ENCODE data around the gene PREP. TPM values are rescaled to one million over a fixed set of nuclear protein-coding genes. Genes with fewer than 3 reads are reported as not detected.

Gene PREP
- polyA plus RNA-seq, 12 donors, result 29.9 to 47.7 (median 40.5) TPM; not detected in 1

DNA sequence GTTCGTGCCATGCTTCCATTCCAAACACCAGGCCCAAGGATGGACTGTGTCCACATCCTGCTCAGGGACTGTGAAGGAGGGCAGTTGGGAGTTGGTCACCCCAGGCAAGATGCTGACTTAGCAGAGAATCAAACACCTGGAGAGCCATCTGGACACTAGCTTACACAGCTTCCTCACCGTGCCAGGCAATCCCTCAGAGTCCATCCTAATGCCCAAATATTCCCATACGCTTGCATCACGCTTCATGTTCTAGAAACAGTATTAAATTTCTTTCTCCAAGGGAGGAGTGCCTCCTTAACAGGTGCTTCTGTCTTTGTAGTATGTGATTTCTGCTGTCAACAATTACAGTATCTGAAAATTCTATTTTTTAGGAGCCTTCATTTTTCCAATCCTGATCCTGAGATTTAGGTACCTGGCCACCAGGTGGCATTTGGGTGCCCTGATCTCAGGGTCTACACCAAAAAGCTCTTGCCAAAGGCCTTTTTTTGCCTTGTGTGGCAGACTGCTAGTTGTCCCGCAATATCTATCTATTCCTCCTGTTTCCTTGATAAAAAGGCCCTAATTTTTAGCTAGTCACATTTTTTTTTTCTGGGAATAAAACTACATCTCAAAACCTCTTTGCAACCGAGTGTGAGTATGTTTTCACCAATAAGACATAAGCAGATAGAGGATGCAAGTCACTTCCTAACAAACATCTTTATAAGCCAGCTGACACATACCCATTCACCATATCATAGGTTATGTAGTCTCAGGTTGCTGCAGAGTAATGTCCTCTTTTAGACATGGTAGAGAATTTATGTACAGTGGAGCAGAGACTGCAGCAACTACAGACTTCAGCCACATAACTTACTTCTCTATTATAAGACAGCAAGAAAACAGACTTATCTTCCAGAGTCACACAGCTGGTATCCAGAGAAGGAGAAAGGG lies 85.0 kb downstream of the PREP start:
- DNase-seq, result no peak

DNA sequence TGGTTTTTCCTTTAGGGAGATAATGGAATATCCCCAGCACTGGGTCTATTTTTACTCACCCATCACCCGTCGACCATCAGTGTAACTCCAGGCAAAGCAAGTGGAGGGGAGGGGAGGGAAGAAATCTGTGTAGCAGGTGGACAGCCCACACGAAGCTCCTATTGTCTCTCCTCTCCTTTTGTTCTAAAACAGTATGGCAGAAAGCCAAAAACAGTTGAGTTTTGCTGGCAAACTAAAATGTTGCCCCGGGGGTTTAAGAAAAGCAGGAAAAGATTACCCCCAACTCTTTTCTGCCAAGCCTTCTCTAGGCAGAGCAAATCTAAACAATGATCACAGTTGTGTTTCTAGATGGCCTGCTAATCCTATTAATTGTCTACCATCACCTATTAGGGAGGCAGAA lies 89.7 kb downstream of the PREP start:
- DNase-seq, result no peak

DNA sequence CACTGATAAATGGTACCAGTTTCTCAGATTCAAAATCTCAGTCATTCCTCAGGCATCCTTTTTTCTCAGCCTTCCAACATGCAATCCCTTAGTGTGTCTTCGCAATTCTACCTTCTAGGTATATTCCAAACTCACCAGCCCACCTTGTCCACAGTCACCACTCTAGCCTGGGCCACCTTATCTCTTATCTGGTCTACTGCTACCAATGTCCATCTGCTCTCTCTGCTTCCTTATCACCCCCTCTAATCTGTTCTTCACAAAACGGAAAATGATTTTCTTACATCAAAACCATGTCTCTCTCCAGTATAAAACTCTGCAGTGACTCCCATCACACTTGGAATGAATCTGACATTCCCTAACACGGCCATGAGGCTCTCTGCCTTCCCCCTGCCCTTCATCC lies 91.9 kb downstream of the PREP start:
- DNase-seq, result no peak

DNA sequence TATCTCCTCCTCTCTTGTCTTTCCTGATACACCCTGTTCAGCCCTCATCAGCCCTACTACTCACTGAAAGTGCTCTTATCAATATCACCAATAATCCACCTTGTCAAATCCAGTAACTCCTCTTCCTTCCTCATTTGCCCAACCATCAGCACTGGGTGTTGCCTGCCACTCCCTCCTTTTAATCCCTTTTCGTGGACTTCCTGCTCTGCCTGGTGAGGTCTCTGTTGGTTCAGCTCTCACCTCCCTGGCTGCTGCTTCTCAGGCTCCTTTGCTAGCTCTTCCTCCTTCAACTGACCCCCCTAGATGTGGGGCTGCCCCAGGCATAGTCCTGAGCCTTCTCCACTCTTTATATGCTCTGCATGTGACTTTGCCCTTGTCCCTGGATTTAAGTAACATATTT lies 92.5 kb downstream of the PREP start:
- DNase-seq, result no peak

DNA sequence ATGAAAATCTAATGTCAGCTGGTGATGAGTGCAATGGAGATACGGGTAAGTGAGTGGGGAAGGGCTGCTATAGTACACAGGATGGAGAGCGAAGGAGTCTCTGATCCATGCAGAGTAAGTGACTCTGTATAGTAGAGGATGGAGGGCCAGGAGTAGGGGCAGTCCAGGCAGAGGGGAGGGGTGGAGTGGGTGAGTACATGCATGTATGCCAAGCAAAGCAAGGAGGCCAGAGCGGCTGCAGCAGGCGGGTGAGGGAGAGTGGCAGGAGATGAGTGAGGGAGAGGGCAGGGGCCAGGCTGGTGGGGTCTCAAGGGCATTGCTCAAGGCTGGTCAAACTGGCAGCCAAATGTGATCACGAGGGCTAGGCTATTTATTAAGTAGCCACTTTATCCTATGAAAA lies 94.0 kb downstream of the PREP start:
- no peak for DNase-seq

DNA sequence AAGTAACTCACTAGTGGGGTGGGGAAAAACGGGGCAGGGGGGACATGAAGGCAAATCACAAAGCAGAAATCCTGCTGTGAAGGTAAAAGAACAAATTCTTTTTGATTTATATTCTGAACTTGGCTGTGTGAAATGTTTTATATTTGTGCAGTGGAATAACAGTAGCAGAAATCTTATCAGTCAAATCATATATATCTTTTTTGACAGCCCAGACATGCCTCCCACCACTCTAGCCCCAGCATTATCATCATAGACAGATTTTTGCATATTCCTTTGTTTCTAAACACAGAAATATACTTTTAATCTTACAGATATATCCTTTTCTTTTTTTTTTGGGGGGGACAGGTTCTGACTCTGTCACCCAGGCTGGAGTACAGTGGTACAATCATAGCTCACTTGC lies 97.4 kb downstream of the PREP start:
- no peak for DNase-seq

DNA sequence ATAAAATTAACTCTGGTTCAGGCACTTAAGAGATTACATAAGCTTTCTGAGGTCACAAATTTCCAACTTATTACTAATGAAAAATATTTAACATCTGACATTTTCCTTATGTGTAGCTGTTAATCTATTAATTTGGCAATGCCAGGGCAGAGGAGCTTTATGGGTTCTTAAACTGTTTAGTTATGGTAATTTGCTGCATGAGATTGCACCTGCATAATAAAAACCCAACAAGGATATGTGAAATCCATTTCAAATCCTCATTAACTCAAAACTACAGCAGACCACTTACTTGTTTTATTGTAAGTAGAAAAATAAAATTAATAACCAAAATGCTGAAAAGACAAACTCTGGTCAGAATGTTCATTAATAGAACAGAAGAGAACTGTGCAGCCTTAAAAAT lies 98.1 kb downstream of the PREP start:
- no peak for DNase-seq

DNA sequence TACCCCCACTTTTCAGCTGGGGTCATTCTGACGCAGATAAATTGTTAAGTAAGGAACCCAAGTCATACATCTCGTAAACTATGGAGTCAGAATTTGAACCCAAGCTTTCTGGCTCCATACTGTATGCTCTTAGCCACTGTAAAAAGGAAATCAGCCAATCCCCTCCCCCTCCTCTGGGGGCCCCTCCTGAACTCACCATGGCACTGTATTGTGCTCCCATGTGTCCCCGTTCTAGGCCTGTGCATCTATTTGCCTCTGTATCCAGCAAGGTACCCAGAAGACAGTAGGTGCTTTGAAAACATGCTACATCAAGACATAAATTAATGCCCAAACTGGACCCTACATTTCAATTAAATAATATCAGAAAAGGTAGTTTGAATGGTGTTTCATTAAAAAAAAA lies 98.5 kb downstream of the PREP start:
- no peak for DNase-seq

DNA sequence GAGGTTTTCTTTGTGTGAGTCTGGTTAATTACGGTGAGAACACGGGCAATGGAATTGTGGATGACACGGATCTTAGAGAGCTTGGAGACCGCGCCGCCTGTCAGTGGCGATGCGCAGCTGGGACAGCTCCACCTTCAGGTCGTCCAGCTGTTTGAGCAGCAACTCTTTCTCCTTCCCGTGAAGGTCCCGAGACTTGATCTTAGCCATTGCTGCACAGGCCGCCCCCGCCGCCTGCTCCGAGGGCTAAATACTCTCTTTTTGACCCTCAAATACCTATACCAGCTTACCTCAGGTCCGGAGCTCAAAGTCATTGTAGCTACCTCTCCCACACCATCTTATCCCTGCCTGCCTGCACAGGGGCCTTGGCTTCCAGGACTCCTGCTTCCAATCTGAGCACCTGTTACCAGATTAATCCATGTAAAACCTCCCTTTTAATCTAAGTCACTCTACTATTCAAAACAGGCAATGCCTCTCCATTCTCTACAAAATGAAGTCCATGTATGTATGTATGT lies 100.2 kb downstream of the PREP start:
- DNase-seq, result no peak

DNA sequence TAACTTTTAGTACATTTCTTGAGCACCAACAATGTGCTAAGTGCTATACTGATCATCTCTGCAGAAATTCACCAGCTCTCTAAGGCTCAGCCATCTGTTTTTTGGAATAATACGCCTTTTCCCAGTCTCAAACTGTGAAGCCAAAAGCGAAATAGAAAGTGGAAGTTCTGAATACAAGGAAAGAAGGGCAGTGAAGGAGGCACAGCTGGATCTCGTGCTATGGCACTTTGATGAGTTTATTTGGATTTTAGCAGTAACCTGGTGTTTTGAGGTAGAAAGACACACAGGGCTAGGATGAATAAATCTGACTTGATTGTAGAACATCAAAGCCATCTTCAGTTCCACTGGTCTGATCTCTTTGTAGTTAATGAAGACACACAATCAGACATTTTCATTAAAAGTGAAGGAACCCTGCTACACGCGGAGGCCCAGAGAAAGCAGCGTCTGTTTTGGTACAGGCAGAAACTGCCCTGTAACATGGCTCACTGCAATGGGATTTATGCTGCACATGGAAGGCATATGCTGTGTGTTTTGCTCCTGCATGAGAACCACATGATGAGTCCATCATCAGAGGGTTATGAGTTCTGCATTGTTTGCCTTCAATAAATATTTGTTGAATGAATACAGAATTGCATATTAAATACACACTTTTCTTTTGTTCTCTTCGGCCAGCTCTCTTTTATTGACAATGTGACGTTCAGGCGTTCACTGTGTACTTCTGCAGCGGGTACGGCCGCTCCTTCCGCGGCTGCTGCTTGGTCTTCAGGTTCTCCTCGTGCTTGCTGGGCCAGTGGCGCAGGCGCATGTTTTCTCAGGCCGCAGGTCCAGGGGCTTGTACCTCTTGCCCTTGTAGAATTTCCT lies 100.9 kb downstream of the PREP start:
- DNase-seq, result peak; percentile 21

DNA sequence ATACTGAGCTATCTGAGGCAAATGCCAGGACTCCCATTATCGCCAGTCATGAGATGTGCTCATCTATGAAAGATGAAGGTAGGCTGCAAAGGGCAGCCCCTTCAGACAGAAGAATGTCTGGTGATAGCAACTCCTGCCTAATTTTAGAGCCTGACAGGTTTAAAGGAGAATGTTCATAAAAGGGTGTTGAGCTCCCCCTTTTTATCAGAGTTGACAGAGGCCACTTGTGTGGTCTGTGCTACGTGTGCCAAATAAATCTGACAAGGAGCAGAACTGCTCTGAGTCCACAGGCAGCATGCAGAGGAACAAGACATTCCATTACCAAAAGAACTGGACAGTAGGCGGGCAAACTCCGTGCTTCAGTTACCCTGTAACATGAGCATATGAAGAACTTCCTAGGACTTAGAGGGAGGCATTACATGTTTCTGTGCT lies 101.8 kb downstream of the PREP start:
- peak; percentile 22 for DNase-seq

DNA sequence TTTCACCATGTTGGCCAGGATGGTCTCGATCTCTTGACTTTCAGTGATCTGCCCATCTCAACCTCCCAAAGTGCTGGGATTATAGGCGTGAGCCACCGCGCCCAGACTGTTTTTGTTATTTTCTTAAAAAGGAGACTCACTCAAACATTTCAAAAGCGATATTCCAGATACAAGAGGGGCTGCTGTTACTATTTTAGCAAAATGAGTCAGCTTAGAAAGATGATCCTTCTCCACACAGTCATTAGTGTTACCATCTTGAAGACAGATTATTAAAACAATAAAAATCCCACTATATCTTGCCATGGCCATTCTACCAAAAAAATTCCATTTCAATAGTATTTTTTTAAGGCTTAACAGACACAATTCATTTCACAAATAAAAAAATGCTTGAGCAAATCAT lies 102.8 kb downstream of the PREP start:
- no peak for DNase-seq

DNA sequence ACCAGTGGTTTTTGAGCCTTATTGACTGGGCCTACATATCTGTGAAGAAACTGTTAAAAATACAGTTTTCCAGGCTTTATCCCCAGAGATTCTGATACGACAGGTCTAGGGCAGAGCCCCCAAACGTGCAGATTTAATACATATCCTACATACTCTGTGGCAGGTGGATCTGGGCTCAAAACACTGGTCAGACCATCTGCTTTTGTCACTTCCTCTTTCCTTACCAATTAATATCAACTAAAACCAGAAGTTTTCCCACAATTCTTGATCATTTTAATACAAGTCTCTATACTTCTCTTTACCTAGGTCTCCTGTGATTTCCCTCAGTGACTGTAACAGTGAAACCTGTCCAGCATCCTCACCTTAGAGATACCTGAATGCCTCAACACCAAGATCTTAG lies 108.8 kb downstream of the PREP start:
- no peak for DNase-seq

DNA sequence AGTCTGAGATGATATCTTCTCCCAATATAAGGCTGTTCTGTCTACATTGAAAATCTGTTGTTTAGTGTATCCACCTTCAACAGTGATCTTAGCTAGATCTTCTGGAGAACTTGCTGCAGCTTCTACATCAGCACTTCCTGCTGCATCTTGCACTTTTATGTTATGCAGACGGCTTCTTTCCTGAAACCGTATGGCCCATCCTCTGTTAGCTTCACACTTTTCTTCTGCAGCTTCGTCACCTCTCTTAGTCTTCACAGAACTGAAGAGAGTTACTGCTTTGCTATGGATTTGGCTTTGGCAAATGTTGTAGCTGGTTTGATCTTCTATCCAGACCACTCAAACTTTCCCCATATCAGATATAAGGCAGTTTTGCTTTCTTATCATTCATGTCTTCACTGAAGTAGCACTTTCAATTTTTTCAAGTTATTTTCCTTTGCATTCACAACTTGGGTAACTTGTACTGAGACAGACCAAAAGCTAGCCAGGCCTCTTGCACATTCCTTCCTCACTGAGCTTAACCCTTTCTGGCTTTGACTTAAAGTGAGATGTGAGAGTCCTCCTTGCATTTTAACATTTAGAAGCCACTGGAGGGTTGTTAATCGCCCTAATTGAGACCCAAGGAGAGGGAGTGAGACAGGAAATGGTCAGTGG lies 110.1 kb downstream of the PREP start:
- DNase-seq, result no peak

DNA sequence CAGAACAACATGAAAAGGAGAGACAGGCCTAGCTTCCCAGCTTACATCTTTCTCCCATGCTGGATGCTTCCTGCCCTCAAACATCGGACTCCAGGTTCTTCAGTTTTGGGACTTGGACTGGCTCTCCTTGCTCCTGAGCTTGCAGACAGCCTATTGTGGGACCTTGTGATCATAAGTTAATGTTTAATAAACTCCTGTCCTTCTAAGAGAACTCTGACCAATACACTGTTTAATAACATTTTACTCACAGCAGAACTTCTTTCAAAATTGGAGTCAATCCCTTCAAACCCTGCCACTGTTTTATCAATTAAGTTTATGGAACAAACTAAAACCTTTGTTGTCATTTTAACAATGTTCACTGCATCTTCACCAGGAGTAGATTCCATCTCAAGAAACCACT lies 111.4 kb downstream of the PREP start:
- DNase-seq, result no peak

DNA sequence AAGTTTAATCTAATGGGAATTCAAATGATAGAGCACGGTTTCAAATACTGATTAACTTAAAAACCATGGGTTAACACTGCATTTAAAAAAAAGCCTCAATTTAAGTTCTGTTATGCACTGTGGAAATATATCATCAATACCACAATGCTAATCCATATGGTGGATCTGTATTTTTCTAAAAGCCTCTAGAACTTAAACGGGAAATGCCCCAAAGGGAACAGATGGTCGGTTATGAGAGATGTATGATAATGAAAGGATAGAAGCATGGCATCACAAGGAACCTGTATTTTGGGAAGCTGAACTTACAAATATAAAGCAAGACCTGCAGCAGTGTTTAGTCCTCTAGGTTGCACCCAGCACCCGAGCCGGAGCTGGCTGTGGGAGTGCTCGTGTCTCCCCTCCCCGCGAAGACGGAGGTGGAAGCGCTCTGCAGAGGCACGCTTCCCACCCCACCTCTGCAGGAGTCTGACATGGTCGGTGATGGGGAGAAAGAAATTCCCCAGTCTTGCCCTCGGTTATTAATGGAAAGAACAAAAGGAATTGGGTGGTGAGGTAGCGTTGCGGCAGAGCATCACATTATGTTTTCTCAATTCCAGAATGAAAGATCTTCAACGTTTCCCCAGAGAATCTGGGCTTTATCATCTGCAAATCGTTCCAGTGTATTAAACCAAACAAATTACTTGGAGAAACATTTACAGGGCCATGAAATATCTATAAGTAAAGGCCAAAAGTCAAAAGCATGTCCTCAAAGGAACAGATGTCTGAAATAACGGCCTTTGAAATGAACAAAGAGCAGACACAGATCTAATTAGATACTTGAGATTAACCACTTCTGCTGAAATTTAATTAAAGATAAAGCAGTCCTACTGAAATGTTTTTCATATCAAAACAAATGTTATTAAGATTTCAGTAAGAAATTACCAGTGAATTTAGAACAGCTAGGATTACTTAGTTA lies 120.0 kb downstream of the PREP start:
- DNase-seq, result no peak

DNA sequence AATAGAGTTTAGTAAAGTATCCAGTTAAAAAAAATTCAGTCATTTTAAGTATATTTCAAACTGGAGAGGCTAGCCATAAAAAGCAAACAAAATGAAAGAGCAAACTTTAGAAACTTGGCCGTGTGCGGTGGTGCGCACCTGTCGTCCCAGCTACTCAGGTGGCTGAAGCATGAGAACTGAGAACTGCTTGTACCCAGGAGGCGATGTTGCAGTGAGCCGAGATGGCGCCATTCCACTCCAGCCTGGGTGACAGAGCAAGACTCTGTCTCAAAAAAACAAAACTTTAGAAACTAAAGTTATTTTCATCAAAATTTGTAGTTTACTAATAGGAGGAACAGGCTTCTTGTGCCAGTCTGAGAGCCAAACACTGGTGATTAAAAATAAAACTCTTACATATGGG lies 122.8 kb downstream of the PREP start:
- no peak for DNase-seq

DNA sequence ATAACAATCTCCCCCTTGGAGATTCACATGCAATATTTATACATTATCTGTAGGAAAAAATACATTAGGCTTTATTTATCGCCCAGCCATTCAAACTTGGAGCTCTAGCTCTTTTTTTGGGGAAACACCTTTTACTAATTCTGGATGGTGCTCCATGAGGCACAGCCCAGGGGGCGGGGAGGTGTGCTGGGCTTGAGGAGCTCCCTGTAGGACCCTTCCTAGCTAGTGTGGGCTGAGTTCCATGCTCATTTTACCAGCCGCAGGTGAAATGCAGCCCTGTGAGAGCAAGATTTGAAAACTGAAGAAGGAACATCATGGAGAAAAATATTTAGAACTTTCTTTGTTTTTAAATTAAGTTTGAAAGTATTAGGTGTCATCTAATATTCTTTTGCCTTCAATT lies 123.4 kb downstream of the PREP start:
- DNase-seq, result no peak

DNA sequence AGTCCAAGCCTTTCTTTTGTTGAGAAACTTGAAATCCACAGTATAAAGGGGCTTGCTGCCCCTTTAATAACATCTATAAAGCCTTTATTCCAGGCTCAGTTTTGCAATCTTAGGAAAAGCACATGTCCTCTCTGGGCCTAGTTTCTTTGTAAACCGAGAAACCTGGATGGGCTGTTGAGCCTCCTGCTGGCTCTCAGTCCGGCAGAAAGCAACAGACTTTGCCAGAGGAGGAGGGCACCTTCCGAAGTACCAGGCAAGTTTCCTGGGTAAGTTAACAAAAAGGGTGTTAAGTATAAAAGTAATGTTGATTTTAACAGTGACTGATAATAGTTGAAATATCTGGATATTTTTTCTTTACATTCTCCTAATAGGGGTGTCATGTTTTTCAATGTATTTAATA lies 124.1 kb downstream of the PREP start:
- no peak for DNase-seq

DNA sequence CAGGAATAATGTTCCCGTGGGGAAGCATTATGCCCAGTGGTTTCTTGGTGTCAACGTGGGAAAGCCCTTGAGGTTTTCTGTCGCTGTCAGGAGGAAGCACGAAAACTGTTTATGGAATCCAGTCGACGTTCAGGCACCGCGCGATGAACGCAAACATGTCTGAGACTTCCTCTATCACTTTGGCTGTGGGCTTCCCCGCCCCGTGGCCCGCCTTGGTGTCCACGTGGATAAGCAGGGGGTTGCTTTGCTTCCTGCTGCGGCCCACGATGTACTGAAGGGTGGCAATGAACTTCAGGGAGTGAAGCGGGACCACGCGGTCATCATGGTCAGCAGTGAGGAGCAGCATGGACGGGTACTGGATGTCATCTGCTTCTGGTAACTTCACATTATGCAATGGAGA lies 124.8 kb downstream of the PREP start:
- no peak for DNase-seq

DNA sequence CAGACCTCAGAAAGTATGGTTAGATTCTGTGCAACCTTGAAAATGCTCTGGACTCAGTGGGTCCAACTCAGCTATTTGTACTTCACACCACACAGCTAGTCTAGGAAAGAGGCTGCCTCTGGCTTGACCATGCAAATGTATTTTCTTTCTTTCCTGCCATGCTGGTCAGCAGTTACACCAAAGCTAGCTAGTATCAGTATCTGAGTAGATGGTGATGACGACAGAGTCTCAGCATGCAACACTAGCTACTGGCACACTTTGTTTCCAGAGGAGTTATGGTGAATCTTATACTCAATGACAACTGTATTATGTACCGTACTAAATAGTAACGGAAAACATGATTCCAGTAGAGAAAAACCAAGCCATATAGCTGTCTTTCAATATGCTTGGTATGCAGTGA lies 126.5 kb downstream of the PREP start:
- no peak for DNase-seq

Data from muscle of arm (tissue), 12 donors.